GM10248 (cell line): ENCODE results near the gene PIK3AP1.

Experiments used
- CTCF ChIA-PET: fragments of 300-600 bp; sonication (Branson Sonifier 250); formaldehyde crosslinking; extraction: SDS; loops from one replicate; lab custom pipeline; 2021; ENCODE audit warnings: antibody characterized with exemption; lab: Yijun Ruan, JAX
- POLR2A ChIA-PET: fragments of 350-650 bp; sonication (Branson Sonifier 250); formaldehyde crosslinking; extraction: SDS; loops from one replicate; lab custom pipeline; 2020; ENCODE audit warnings: antibody characterized with exemption; lab: Yijun Ruan, JAX
- DNase-seq: peaks from one replicate; pipeline ENCODE4 v3.0.0; 2012; ENCODE audit errors: extremely low spot score
- TF ChIP-seq, protein P1 (sequence below): IDR thresholded peaks from 2 replicates; pipeline ENCODE4 v1.5.1; 2012; ENCODE audit warnings: mild to moderate bottlenecking, low read depth; ENCODE audit errors: extremely low read depth, missing control alignments, control extremely low read depth

PIK3AP1 gene

DNA sequence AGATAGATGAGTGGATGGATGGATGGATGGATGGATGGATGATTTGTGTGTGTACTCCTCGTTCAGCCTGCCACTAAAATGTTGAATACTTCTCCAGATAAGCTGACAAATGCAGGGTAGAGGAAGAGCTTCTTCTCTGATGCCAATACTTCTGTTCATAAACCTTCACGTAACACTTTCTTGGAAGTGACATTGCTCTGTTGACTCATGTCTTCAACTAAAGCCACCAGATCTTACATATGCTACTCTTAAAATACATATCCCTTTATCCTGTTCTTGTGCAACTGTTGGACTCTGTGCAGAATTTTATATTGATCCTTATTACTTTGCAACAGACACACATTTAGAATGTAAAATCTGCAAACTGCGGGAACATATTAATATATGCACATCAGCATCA lies 26.9 kb downstream of the PIK3AP1 start:
- ChIA-PET POLR2A (no interaction called here), CTCF (interaction anchor here (0.7 to 1.7 kb wide), 5 partner anchors 9 to 50 kb away, joined by 3 to 5 read pairs (median 3); no protein-coding TSS in a partner anchor)
- TF ChIP-seq, protein P1, sequence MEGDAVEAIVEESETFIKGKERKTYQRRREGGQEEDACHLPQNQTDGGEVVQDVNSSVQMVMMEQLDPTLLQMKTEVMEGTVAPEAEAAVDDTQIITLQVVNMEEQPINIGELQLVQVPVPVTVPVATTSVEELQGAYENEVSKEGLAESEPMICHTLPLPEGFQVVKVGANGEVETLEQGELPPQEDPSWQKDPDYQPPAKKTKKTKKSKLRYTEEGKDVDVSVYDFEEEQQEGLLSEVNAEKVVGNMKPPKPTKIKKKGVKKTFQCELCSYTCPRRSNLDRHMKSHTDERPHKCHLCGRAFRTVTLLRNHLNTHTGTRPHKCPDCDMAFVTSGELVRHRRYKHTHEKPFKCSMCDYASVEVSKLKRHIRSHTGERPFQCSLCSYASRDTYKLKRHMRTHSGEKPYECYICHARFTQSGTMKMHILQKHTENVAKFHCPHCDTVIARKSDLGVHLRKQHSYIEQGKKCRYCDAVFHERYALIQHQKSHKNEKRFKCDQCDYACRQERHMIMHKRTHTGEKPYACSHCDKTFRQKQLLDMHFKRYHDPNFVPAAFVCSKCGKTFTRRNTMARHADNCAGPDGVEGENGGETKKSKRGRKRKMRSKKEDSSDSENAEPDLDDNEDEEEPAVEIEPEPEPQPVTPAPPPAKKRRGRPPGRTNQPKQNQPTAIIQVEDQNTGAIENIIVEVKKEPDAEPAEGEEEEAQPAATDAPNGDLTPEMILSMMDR, result no peak
- DNase-seq, result no peak

DNA sequence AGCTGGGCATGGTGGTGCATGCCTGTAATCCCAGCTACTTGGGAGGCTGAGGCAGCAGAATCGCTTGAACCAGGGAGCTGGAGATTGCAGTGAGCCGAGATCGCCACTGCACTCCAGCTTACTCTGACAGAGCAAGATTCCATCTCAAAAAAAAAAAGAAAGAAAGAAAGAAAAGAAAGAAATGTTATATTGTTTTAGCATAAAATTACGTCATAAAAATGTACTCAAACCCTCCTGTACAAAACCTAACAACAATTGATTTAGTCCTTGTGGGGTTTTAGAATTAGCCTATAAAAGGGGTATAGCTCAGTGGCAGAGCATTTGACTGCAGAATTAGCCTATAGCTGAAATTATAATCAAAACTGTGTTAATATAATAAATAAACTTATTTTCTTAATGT lies 27.9 kb downstream of the PIK3AP1 start:
- TF ChIP-seq, protein P1, result no peak
- CTCF ChIA-PET, result interaction anchor here (0.7 to 3.1 kb wide), 8 partner anchors 10 to 76 kb away, joined by 3 to 14 read pairs (median 6); no protein-coding TSS in a partner anchor

DNA sequence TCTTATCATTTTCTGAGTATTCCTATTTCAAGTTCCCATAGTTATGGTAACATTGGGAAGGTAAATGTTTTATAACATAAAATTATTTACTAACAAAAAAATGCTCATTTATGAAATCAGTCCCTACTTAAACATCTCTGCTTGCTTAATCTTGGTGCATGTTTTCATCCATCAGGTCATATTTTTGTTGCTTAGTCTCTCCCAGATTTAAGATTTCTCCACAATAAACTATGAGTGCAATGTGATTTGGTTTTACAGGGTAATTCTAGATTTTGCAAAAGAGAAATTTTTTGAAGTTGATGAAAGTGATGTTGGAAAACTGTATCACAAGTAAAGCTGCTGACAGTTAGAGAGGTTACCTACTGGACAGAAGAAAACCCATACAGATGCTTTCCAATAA lies 28.6 kb downstream of the PIK3AP1 start:
- DNase-seq, result no peak
- POLR2A ChIA-PET, result interaction anchor here (0.7 kb wide), 1 partner anchor 724 kb away, joined by 3 read pairs; no protein-coding TSS in a partner anchor
- CTCF ChIA-PET, result interaction anchor here (0.7 to 3.1 kb wide), 12 partner anchors 10 to 77 kb away, joined by 3 to 14 read pairs (median 4); partner anchors contain the start of gene PIK3AP1
- TF ChIP-seq, protein P1, result no peak

More for the DNA sequence above, 27.9 kb downstream of the PIK3AP1 start:
- no peak for DNase-seq
- POLR2A ChIA-PET, result no interaction called here

DNA sequence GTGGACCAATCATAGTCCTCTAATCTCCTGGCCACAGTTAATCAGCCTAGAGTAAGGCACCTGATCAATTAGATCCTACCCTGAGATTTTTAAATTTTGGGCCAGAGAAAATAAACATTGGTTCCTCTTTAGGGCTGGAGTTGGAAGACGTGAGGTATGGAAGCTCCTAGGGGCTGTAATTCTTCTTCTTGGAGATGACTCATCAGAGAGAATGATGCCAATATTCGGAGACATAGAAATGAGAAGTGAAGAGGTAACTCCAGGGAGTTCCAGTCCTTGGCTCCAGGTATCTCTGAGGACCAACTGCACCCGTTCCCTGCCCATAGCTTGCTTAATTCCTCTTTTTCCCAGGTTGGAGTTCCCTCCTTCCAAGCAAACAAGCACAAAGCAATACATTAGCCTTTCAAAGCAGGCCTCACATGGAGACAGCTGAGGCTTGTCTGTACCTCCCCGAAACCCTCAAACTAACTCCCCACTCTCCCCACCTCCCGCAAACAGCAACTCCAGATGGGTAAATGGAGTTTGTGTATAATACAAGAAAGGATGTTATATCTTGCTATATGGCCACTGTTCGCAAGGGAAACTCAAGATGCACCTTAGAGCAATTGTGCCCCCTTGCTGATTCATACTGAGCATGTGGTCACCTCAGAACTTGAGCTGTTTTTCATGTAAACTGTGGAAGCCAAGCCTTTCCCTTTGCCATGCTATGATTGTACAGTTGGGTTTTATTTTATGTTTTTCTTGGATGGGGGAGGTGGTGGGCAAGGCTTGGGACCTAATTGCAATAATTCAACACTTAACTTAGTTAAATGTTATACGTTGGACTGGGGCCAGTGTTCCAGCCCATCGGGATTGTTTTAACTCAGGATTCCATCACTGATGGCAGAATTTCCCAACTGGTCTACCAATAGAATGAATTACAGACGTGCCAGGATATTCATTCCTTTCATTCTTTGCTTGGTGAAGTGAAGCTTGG lies 29.3 kb downstream of the PIK3AP1 start:
- TF ChIP-seq, protein P1, result no peak
- no peak for DNase-seq
- ChIA-PET POLR2A (interaction anchor here (0.7 kb wide), 1 partner anchor 724 kb away, joined by 3 read pairs; no protein-coding TSS in a partner anchor), CTCF (interaction anchor here (0.7 to 3.1 kb wide), 18 partner anchors 9 to 78 kb away, joined by 3 to 14 read pairs (median 3); partner anchors contain the start of gene PIK3AP1)

DNA sequence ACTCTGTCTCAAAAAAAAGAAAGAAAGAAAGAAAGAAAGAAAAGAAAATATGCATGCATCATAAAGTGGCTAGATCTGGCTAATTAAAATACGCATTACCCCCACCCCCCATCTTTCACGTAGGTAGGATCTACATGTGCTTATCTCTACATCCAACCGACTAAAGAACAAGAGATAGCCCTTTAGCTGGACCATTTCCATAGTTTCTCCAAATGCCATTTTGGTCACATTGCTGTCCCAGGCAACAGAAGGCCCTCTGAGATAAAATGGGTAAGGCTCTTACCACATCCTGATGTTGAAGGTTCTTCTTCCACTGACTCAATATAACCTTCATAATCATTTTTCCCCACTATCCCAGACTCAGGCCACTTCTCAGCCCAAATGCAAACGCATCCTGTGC lies 31.5 kb downstream of the PIK3AP1 start:
- ChIA-PET CTCF (no interaction called here), POLR2A (no interaction called here)
- TF ChIP-seq, protein P1, result no peak
- DNase-seq, result no peak

DNA sequence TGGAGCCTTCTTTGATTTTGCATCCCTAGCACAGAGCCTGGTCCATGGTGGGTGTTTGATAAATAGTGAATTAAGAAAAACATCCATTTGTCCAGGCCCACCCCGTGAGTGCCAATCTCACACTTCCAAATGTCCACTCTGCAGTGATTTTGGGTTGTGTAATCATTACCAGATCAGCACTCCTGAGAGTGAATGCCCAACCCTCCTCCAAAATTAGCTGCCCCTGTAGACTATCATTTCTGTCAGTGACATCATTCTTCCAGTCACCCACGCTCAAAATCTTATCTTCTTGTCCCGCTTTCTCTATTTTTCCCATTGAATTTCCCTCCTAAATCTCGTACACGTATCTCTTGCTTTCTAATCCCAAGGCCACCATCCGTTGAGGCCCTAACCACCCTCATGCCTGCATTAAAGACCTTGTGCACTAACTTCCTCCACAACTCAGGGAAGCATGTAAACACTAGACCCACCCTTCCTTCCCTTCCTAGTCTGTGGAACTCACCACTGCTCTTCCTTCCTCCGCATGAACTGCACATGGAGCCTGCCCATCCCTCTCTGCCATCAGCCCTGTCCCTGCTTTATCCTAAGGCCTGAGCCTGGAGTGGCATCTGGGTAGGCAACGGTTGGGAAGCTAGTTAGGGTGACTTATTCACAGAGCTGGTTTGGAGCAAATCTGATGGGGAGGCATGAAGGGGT lies 32.8 kb downstream of the PIK3AP1 start:
- no peak for DNase-seq
- TF ChIP-seq, protein P1, result no peak
- CTCF ChIA-PET, result interaction anchor here (1.0 to 1.6 kb wide), 2 partner anchors 10 to 14 kb away, joined by 4 read pairs; no protein-coding TSS in a partner anchor
- POLR2A ChIA-PET, result no interaction called here
